Measurements from ENCODE around the gene P3R3URF.

The P3R3URF gene

DNA sequence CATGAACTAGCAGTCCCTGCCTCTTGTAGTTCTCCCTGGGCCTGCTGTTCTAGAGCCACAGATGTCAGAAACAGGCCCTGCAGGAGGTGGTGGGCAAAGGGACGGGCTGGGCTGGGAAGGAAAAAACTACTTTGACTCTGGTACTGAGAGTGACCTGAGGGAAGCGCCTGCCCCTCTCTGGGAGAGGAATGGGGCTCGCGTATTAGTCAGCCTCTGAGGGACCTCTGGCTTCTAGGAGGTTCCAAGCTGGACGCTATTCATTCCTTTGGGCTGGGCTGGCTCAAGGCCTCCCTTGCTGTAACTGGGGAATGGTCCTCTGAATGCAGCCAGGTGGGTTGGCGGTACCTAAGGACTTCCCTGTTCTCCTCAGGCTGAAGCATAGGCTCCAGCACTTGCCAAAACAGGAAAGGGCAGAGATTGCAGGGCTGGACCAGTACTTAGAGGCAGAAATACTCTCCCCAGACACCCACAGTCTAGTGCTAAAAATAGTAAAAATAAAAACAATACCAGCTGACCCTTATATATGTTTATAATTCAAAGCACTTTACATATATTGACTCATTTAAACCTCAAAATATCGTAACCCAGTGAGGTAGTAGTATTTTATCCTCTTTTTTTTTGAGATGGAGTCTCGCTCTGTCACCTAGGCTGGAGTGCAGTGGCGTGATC is 14.9 kb upstream of the P3R3URF start:
- Histone ChIP-seq H3K36me3 (ENCODE audit: control insufficient read depth, insufficient read depth, low read length) (no peaks in the 10 kb centered on the region), H2AFZ (no peak overlapping the region), H3K27ac (no peak overlapping the region)

GRCh38 chr1:46190539-46190938 is 14.3 kb upstream of the P3R3URF start:
- H3K27ac ChIP-seq, result no peak overlapping the region
- no peak overlapping the region for H3K4me2 ChIP-seq (ENCODE audit: low read length)
- H3K4me1 ChIP-seq, result peaks cover 19% of the 10 kb centered on the region
- H3K9ac ChIP-seq, result no peak overlapping the region
- H3K9me3 ChIP-seq (ENCODE audit: control insufficient read depth, low read length), result no peaks in the 10 kb centered on the region
- H3K36me3 ChIP-seq (ENCODE audit: control insufficient read depth, insufficient read depth, low read length), result no peaks in the 10 kb centered on the region
- H3K79me2 ChIP-seq, result peaks cover 3% of the 10 kb centered on the region
- H3K27me3 ChIP-seq (ENCODE audit: control insufficient read depth, insufficient read depth, low read length), result no peaks in the 10 kb centered on the region
- no peak for TF ChIP-seq CTCF (IDR thresholded peaks at IDR 0.05)
- no peak overlapping the region for H3K4me3 ChIP-seq (ENCODE audit: low read depth, low read length)
- H2AFZ ChIP-seq, result no peak overlapping the region

More for the DNA sequence above, 14.9 kb upstream of the P3R3URF start:
- TF ChIP-seq CTCF (IDR thresholded peaks at IDR 0.05), result no peak
- Histone ChIP-seq H3K4me3 (ENCODE audit: low read depth, low read length) (no peak overlapping the region), H3K27me3 (ENCODE audit: control insufficient read depth, insufficient read depth, low read length) (no peaks in the 10 kb centered on the region), H3K4me2 (ENCODE audit: low read length) (no peak overlapping the region), H3K4me1 (peaks cover 15% of the 10 kb centered on the region), H3K9ac (no peak overlapping the region), H3K79me2 (no peaks in the 10 kb centered on the region), H3K9me3 (ENCODE audit: control insufficient read depth, low read length) (no peaks in the 10 kb centered on the region)

GRCh38 chr1:46188295-46189030 is 12.2 kb upstream of the P3R3URF start:
- no peaks in the 10 kb centered on the region for H3K9me3 ChIP-seq (ENCODE audit: control insufficient read depth, low read length)
- H3K9ac ChIP-seq, result no peak overlapping the region
- H2AFZ ChIP-seq, result no peak overlapping the region
- H3K27me3 ChIP-seq (ENCODE audit: control insufficient read depth, insufficient read depth, low read length), result no peaks in the 10 kb centered on the region
- H3K4me2 ChIP-seq (ENCODE audit: low read length), result no peak overlapping the region
- no peak overlapping the region for H3K4me3 ChIP-seq (ENCODE audit: low read depth, low read length)
- peak overlapping the region; percentile 39 for H3K27ac ChIP-seq
- peaks cover 36% of the 10 kb centered on the region for H3K4me1 ChIP-seq
- peaks cover 3% of the 10 kb centered on the region for H3K79me2 ChIP-seq
- no peaks in the 10 kb centered on the region for H3K36me3 ChIP-seq (ENCODE audit: control insufficient read depth, insufficient read depth, low read length)
- peak; percentile 16 for TF ChIP-seq CTCF (IDR thresholded peaks at IDR 0.05)

DNA sequence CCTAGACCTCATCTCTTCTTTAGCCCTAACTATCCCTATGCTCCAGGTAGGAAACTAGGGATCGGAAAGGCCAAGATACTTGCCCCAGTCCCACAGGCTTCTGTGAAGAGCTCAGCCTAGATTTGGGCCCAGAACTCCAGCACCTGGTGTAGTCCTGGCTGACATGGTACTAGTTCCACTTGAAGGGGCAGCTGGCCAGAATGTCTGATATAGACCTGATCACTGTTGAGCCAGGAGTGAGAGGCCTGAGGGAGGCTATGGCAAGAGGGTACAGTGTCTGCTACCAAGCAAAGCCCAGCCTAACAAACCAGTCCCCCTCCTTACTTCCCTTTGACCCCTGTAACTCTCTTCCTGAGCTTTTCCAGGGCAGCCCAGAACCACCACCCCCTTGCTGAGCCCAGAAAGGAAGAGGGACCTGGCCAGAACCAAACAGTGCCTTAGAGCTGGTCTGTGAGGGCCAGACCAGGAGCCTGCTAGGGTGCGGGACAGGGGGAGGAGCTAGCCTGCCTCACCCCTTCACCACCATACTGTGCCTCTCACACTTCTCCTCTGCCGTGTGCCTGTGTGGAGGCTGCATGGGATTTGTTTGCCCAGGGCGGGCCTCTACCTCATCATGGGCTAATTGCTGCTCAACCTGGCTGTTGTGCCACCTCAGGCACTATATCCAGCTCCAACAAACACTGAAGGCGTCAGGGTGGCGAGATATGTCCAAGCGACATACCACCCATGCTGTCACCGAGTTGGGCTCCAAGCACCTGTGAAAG is 11.0 kb upstream of the P3R3URF start:
- Histone ChIP-seq H3K27me3 (ENCODE audit: control insufficient read depth, insufficient read depth, low read length) (no peaks in the 10 kb centered on the region), H3K9ac (no peak overlapping the region), H3K4me3 (ENCODE audit: low read depth, low read length) (no peak overlapping the region), H3K79me2 (peaks cover 3% of the 10 kb centered on the region), H3K9me3 (ENCODE audit: control insufficient read depth, low read length) (no peaks in the 10 kb centered on the region), H3K4me2 (ENCODE audit: low read length) (no peak overlapping the region), H2AFZ (no peak overlapping the region), H3K36me3 (ENCODE audit: control insufficient read depth, insufficient read depth, low read length) (no peaks in the 10 kb centered on the region), H3K27ac (no peak overlapping the region), H3K4me1 (peaks cover 43% of the 10 kb centered on the region)
- no peak for TF ChIP-seq CTCF (IDR thresholded peaks at IDR 0.05)

All from parathyroid adenoma (tissue), 2 donors.